ENCODE data around the gene ARL6IP4.

ARL6IP4 gene

GRCh38 chr12:122947352-122947792 lies 33.1 kb upstream of the ARL6IP4 start:
- H3K4me3 ChIP-seq (ENCODE audit: low read depth, low read length): no peak overlapping the region
- ChIA-PET CTCF (interaction anchor here (0.5 to 1.3 kb wide), 5 partner anchors 26 to 1495 kb away, joined by 3 to 5 read pairs (median 3); no protein-coding TSS in a partner anchor), POLR2A (interaction anchor here (1.5 to 1.8 kb wide), 3 partner anchors 19 to 56 kb away, joined by 4 to 6 read pairs (median 4); partner anchors contain the start of gene ABCB9)
- no peaks in the 10 kb centered on the region for H3K9me3 ChIP-seq (ENCODE audit: control insufficient read depth, insufficient read depth, low read depth, low read length)
- no peaks in the 10 kb centered on the region for H3K4me1 ChIP-seq (ENCODE audit: control insufficient read depth, insufficient read depth, low read length)
- no peak overlapping the region for H3K27ac ChIP-seq (ENCODE audit: extremely low read depth, low read depth, low read length)
- peaks cover 0 to 9% of the 10 kb centered on the region in 2 experiments; a peak in 1 of 3 replicates for H3K36me3 ChIP-seq (ENCODE audit: control insufficient read depth in 2 of 2, insufficient read depth in 1 of 2, low read length in 2 of 2)
- no peak for TF ChIP-seq ZNF274 (IDR thresholded peaks at IDR 0.05; ENCODE audit: low read length)
- no peak for TF ChIP-seq ZNF274 (tag by site-specific recombination; IDR thresholded peaks at IDR 0.05; ENCODE audit: borderline replicate concordance)
- no peak for TF ChIP-seq ZBTB20 (tag by site-specific recombination; IDR thresholded peaks at IDR 0.05)
- TF ChIP-seq ZNF791 (tag by site-specific recombination; IDR thresholded peaks at IDR 0.05): no peak
- no peak for TF ChIP-seq ZNF704 (tag by site-specific recombination; IDR thresholded peaks at IDR 0.05)
- no peak for TF ChIP-seq ZNF202 (tag by site-specific recombination; IDR thresholded peaks at IDR 0.05; ENCODE audit: borderline replicate concordance)
- TF ChIP-seq, protein P1, sequence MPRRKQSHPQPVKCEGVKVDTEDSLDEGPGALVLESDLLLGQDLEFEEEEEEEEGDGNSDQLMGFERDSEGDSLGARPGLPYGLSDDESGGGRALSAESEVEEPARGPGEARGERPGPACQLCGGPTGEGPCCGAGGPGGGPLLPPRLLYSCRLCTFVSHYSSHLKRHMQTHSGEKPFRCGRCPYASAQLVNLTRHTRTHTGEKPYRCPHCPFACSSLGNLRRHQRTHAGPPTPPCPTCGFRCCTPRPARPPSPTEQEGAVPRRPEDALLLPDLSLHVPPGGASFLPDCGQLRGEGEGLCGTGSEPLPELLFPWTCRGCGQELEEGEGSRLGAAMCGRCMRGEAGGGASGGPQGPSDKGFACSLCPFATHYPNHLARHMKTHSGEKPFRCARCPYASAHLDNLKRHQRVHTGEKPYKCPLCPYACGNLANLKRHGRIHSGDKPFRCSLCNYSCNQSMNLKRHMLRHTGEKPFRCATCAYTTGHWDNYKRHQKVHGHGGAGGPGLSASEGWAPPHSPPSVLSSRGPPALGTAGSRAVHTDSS (tag by site-specific recombination; IDR thresholded peaks at IDR 0.05): no peak
- TF ChIP-seq, protein P2, sequence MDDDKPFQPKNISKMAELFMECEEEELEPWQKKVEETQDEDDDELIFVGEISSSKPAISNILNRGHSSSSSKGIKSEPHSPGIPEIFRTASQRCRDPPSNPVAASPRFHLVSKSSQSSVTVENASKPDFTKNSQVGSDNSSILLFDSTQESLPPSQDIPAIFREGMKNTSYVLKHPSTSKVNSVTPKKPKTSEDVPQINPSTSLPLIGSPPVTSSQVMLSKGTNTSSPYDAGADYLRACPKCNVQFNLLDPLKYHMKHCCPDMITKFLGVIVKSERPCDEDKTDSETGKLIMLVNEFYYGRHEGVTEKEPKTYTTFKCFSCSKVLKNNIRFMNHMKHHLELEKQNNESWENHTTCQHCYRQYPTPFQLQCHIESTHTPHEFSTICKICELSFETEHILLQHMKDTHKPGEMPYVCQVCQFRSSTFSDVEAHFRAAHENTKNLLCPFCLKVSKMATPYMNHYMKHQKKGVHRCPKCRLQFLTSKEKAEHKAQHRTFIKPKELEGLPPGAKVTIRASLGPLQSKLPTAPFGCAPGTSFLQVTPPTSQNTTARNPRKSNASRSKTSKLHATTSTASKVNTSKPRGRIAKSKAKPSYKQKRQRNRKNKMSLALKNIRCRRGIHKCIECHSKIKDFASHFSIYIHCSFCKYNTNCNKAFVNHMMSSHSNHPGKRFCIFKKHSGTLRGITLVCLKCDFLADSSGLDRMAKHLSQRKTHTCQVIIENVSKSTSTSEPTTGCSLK (tag by site-specific recombination; IDR thresholded peaks at IDR 0.05): no peak
- no peak for TF ChIP-seq ZSCAN23 (tag by site-specific recombination; IDR thresholded peaks at IDR 0.05)
- TF ChIP-seq ZNF677 (tag by site-specific recombination; IDR thresholded peaks at IDR 0.05): no peak

DNA sequence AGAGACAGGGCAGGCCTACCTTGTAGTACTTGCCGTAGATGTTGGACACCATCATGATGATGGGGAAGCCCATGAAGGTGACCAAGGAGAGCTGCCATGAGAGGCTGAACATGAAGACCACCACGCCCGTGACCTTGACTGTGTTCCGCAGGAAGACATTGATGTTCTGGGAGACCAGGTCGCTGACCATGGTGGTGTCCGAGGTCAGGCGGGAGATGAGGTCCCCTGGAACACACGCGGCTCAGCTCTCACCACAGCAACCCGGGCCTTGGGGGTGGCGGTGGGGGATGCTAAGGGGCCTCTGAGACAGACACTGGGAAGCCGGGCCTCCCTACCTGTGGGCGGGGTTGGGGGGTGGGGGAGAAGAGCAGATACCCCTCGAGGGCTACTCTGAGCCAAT lies 31.9 kb upstream of the ARL6IP4 start:
- no peaks in the 10 kb centered on the region for H3K4me1 ChIP-seq (ENCODE audit: control insufficient read depth, insufficient read depth, low read length)
- peak; percentile 70 for TF ChIP-seq REST (tag by site-specific recombination; IDR thresholded peaks at IDR 0.05)
- TF ChIP-seq ZNF394 (tag by site-specific recombination; IDR thresholded peaks at IDR 0.05; ENCODE audit: borderline replicate concordance): no peak
- ChIA-PET POLR2A (no interaction called here), CTCF (interaction anchor here (0.5 to 1.8 kb wide), 4 partner anchors 68 to 285 kb away, joined by 3 to 5 read pairs (median 4); no protein-coding TSS in a partner anchor)
- H3K4me3 ChIP-seq (ENCODE audit: low read depth, low read length): no peak overlapping the region
- H3K36me3 ChIP-seq (ENCODE audit: control insufficient read depth in 2 of 2, insufficient read depth in 1 of 2, low read length in 2 of 2): peaks cover 0 to 9% of the 10 kb centered on the region in 2 experiments; a peak in 2 of 3 replicates
- H3K9me3 ChIP-seq (ENCODE audit: control insufficient read depth, insufficient read depth, low read depth, low read length): no peaks in the 10 kb centered on the region
- H3K27ac ChIP-seq (ENCODE audit: extremely low read depth, low read depth, low read length): no peak overlapping the region

- CTCF ChIA-PET: interaction anchor here (0.6 to 9.3 kb wide), 5 partner anchors 58 to 221 kb away, joined by 3 to 105 read pairs (median 5); no protein-coding TSS in a partner anchor
- H3K36me3 ChIP-seq (ENCODE audit: control insufficient read depth in 2 of 2, insufficient read depth in 1 of 2, low read length in 2 of 2): peaks cover 0 to 9% of the 10 kb centered on the region in 2 experiments; a peak in 2 of 3 replicates
- H3K4me3 ChIP-seq (ENCODE audit: low read depth, low read length): no peak overlapping the region
- POLR2A ChIA-PET: no interaction called here
- no peak overlapping the region for H3K27ac ChIP-seq (ENCODE audit: extremely low read depth, low read depth, low read length)
- TF ChIP-seq ZNF138 (tag by site-specific recombination; IDR thresholded peaks at IDR 0.05; ENCODE audit: borderline replicate concordance) (no peak), ZIC2 (tag by site-specific recombination; IDR thresholded peaks at IDR 0.05) (0 out of 2 replicates have a peak, but pooled peaks have one; percentile 19)
- TF ChIP-seq, protein P3, sequence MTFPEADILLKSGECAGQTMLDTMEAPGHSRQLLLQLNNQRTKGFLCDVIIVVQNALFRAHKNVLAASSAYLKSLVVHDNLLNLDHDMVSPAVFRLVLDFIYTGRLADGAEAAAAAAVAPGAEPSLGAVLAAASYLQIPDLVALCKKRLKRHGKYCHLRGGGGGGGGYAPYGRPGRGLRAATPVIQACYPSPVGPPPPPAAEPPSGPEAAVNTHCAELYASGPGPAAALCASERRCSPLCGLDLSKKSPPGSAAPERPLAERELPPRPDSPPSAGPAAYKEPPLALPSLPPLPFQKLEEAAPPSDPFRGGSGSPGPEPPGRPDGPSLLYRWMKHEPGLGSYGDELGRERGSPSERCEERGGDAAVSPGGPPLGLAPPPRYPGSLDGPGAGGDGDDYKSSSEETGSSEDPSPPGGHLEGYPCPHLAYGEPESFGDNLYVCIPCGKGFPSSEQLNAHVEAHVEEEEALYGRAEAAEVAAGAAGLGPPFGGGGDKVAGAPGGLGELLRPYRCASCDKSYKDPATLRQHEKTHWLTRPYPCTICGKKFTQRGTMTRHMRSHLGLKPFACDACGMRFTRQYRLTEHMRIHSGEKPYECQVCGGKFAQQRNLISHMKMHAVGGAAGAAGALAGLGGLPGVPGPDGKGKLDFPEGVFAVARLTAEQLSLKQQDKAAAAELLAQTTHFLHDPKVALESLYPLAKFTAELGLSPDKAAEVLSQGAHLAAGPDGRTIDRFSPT (tag by site-specific recombination; IDR thresholded peaks at IDR 0.05): 0 out of 2 replicates have a peak, but pooled peaks have one; percentile 24
- no peaks in the 10 kb centered on the region for H3K9me3 ChIP-seq (ENCODE audit: control insufficient read depth, insufficient read depth, low read depth, low read length)
- H3K4me1 ChIP-seq (ENCODE audit: control insufficient read depth, insufficient read depth, low read length): no peaks in the 10 kb centered on the region
Observed at GRCh38 chr12:122949405-122949804, 31.1 kb upstream of the ARL6IP4 start.
